ENCODE data around the gene FAM200C. TPM values are rescaled to one million over a fixed set of nuclear protein-coding genes. Genes with fewer than 3 reads are reported as not detected.

Gene FAM200C
- polyA plus RNA-seq, 6 donors from 2014 or later: 0.22 to 0.53 (median 0.39) TPM; not detected in 2

GRCh38 chr5:160436017-160436416, 36.2 kb upstream of the FAM200C start:
- Mint-ChIP-seq H3K27ac (peak overlapping the region in 2 of 6 donors; percentile 61 to 85), H3K4me3 (peak overlapping the region in 2 of 8 donors; percentile 17 to 62), H3K27me3 (no peaks in the 10 kb centered on the region), H3K4me1 (peaks cover 40 to 59% (median 57%) of the 10 kb centered on the region in 3 donors), H3K36me3 (no peaks in the 10 kb centered on the region), H3K9me3 (no peaks in the 10 kb centered on the region)
- ATAC-seq (ENCODE audit: low read depth in 2 of 2): no peak
- no peak for DNase-seq

- Mint-ChIP-seq H3K4me1 (peaks cover 40 to 59% (median 57%) of the 10 kb centered on the region in 3 donors), H3K4me3 (peak overlapping the region in 3 of 8 donors; percentile 25 to 62 (median 28)), H3K27me3 (no peaks in the 10 kb centered on the region), H3K27ac (peak overlapping the region in 4 of 6 donors; percentile 16 to 85 (median 67)), H3K36me3 (no peaks in the 10 kb centered on the region), H3K9me3 (no peaks in the 10 kb centered on the region)
- DNase-seq: no peak
- no peak for ATAC-seq (ENCODE audit: low read depth in 2 of 2)
These were observed 35.7 kb upstream of the FAM200C start for GRCh38 chr5:160435532-160435931.

DNA sequence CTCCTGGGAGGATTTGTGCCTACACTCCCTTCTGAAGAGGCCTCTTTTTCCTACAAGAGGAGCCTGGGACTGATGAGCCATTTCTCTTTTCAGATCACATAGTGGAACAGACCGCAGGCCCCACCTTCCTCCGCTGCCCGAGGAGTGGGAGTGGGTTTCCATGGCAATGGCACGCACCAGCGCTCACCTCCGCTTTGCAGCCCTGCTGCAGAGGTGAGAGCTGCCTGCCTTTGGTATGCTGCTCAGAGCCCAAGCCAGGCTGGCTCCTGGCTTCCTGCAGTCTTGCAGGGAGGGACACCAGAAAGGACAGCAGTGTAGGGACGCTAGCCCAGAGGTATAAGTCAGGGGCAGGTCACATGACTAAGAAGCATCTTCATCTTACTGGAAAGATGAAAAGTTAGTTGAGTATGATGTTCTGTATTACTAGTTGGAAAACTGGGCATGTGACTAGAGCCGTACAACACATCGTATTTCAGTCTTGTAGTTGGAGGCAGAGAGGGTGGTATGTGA, 34.2 kb upstream of the FAM200C start:
- Mint-ChIP-seq H3K27me3 (no peaks in the 10 kb centered on the region), H3K27ac (peak overlapping the region in 5 of 6 donors; percentile 2 to 88 (median 71)), H3K4me1 (peaks cover 40 to 57% (median 53%) of the 10 kb centered on the region in 3 donors), H3K36me3 (peaks cover 0 to 3% of the 10 kb centered on the region in 2 donors), H3K4me3 (peak overlapping the region; percentile 28 to 89 (median 67)), H3K9me3 (no peaks in the 10 kb centered on the region)
- ATAC-seq (ENCODE audit: low read depth in 2 of 2): peak; percentile 67 to 71
- peak; percentile 70 for DNase-seq

DNA sequence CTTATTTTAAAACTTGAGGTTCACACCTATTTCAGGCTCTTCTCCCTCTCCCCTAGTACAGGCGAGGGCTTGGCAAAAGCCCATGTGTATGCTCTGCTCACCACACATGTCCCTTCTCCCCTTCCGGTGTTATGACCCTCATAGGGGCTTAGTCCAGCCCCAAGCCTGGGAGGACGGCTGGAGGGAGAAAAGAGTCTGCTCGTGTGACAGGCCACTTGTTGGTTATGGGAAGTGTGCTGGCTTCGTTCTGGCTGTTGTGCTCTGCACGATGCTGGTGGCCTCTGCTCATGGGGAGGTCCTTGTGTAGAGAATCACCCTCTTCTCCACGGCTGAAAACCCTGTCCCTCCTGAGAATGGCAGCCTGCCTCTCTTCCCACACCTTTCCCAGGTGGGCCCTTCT, 32.9 kb upstream of the FAM200C start:
- peaks cover 35 to 47% (median 43%) of the 10 kb centered on the region in 3 donors for H3K4me1 Mint-ChIP-seq
- no peaks in the 10 kb centered on the region for H3K27me3 Mint-ChIP-seq
- H3K9me3 Mint-ChIP-seq: no peaks in the 10 kb centered on the region
- peak overlapping the region in 4 of 6 donors; percentile 5 to 78 (median 42) for H3K27ac Mint-ChIP-seq
- H3K4me3 Mint-ChIP-seq: peak overlapping the region in 2 of 8 donors; percentile 16 to 71
- DNase-seq: no peak
- peaks cover 0 to 8% of the 10 kb centered on the region in 2 donors for H3K36me3 Mint-ChIP-seq
- no peak for ATAC-seq (ENCODE audit: low read depth in 2 of 2)

DNA sequence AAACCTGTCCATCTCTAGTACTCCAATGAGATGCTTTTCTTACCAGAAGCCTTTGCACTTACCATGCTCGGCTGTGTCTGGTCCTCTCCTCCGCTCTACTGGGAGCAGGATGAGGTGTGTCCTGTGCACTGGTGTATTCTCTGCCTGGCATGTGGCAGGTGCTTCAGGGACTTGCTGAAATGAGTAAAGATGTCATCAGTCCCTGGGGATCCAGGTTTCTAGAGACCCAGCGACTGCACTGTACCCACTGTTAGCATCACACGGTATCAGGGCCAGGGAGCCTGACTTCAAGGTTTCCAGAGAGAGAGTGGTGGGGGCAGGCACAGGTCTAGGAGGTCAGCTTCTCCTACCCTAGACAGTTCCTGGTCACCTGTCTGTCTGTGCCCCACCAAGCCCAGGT, 32.3 kb upstream of the FAM200C start:
- ATAC-seq (ENCODE audit: low read depth in 2 of 2): peak; percentile 54 to 57
- Mint-ChIP-seq H3K27me3 (no peaks in the 10 kb centered on the region), H3K27ac (no peak overlapping the region), H3K9me3 (no peaks in the 10 kb centered on the region), H3K4me1 (peaks cover 35 to 47% (median 43%) of the 10 kb centered on the region in 3 donors), H3K36me3 (peaks cover 0 to 8% of the 10 kb centered on the region in 2 donors), H3K4me3 (peak overlapping the region in 1 of 8 donors; percentile 51)
- DNase-seq: no peak

- no peaks in the 10 kb centered on the region for H3K27me3 Mint-ChIP-seq
- peaks cover 0 to 8% of the 10 kb centered on the region in 2 donors for H3K36me3 Mint-ChIP-seq
- DNase-seq (no peak), ATAC-seq (ENCODE audit: low read depth in 2 of 2) (no peak)
- H3K9me3 Mint-ChIP-seq: no peaks in the 10 kb centered on the region
- H3K4me1 Mint-ChIP-seq: peaks cover 20 to 27% (median 21%) of the 10 kb centered on the region in 3 donors
- no peak overlapping the region for H3K4me3 Mint-ChIP-seq
- no peak overlapping the region for H3K27ac Mint-ChIP-seq
These were observed 27.8 kb upstream of the FAM200C start for GRCh38 chr5:160427607-160428006.

DNA sequence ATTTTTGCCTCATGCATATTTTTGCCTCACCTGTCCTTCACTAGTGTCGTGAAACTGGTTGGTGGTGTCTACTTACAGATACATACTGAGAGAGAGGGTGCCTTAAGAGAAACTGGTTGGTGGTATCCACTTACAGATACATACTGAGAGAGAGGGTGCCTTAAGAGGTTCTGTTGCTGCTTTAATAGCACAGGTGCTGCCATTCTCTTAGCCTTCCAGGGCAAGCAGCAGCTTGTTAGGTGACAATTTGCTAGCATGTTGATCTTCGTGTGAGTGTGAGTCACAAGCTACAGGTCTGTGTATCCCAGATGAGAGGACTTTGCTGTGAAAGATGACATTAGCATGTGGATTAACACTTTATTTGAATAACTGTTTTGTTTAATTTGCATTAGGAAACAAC, 23.2 kb upstream of the FAM200C start:
- peaks cover 38 to 55% (median 51%) of the 10 kb centered on the region in 3 donors for H3K4me1 Mint-ChIP-seq
- peak overlapping the region in 2 of 8 donors; percentile 21 to 96 for H3K4me3 Mint-ChIP-seq
- H3K27ac Mint-ChIP-seq: peak overlapping the region in 1 of 6 donors; percentile 56
- DNase-seq (no peak), ATAC-seq (ENCODE audit: low read depth in 2 of 2) (no peak)
- no peaks in the 10 kb centered on the region for H3K36me3 Mint-ChIP-seq
- H3K27me3 Mint-ChIP-seq: no peaks in the 10 kb centered on the region
- no peaks in the 10 kb centered on the region for H3K9me3 Mint-ChIP-seq

DNA sequence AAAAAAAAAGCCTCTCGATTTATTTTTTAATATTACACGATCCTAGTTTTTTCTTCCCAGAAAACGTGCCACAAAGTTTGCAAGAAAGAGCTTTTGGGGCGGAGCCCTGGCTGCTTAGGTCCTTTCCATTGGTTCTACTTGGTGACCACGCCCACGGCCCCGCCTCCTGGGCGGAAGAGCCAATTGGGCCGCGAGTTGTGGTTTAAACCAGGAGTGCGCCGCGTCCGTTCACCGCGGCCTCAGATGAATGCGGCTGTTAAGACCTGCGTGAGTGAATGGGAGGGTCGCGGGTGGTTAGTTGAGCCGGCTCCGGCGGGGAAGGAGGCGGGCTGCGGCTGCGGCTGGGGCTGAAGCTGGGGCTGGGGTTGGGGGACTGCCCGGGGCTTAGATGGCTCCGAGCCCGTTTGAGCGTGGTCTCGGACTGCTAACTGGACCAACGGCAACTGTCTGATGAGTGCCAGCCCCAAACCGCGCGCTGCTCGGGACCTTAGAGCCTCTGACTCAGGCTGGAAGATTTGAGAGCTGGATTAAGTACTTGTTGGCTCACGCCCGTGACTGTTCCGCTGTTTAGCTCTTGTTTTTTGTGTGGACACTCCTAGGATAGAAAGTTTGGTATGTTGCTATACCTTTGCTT, 21.9 kb upstream of the FAM200C start, which contains the start of gene PTTG1:
PTTG1 (plus strand) TSS at position 231 of the 634 bp plus-strand sequence. CDS start 458 bp downstream, outside the sequence.
- H3K4me3 Mint-ChIP-seq: peak within 1 kb of the TSS; percentile 92 to 98 (median 96)
- peak within 1 kb of the TSS; percentile 87 to 98 (median 92) for H3K27ac Mint-ChIP-seq
- H3K9me3 Mint-ChIP-seq: peaks cover 0 to 5% (median 0%) of the 10 kb centered on the region in 7 donors
- DNase-seq (peak; percentile 88), ATAC-seq (ENCODE audit: low read depth in 2 of 2) (peak; percentile 58 to 63)
- H3K4me1 Mint-ChIP-seq: peaks cover 47 to 67% (median 61%) of the 10 kb centered on the region in 3 donors
- H3K36me3 Mint-ChIP-seq: peaks cover 0 to under 1% of the 10 kb centered on the region in 2 donors
- no peaks in the 10 kb centered on the region for H3K27me3 Mint-ChIP-seq

GRCh38 chr5:160420331-160420610, 20.4 kb upstream of the FAM200C start:
- Mint-ChIP-seq H3K4me3 (peak overlapping the region; percentile 92 to 100 (median 97)), H3K4me1 (peaks cover 54 to 76% (median 69%) of the 10 kb centered on the region in 3 donors), H3K27ac (peak overlapping the region in 5 of 6 donors; percentile 98 to 100 (median 99)), H3K9me3 (peaks cover 0 to 5% (median 0%) of the 10 kb centered on the region in 7 donors), H3K27me3 (no peaks in the 10 kb centered on the region), H3K36me3 (peaks cover 0 to 6% of the 10 kb centered on the region in 2 donors)
- ATAC-seq (ENCODE audit: low read depth in 2 of 2): no peak
- DNase-seq: no peak

GRCh38 chr5:160419458-160420330, 19.8 kb upstream of the FAM200C start:
- peak; percentile 38 for DNase-seq
- H3K4me3 Mint-ChIP-seq: peak overlapping the region; percentile 92 to 100 (median 97)
- ATAC-seq (ENCODE audit: low read depth in 2 of 2): peak; percentile 6 to 7

DNA sequence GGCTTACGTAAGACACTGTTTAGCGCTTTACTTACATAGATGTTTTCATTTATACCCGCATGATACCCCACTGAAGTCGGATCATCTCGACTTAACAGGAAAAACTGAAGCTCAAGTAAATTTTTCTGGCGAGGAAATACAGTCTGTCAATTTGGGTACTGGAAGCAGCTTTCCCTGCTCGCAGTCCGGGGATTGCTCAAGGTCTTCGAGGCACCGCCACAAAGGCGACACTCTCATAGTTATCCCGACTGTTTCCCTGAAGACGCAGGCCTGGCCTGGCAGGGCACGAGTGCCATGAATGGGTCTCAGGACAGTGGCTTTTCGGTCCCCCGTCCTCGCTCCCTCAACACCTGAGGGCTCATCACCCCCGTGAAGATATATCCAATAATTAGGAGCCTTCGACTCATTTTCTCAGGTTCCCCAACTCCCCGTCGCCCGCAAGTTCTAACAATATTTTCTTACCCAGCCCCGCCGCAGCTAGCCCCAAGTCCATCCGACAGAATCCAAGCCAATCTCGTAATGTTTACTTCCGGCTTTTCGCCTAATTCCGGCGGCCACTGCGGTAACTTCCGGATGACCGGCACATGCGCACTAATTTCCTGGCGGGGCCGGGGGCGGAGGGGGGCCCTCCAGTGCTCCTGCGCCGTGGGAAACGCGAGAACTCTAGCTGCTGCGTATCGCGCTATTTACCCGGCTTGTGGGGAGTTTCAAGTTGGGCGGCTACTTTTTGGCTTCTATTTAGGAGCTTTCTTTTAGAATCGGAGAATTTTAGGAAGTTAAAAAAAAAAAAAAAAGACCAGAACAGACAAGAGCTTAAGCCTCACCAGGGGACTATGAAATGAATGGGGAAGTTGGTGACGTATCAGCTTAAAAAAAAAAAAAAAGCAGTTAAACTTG, 19.0 kb upstream of the FAM200C start, which contains the start of gene SLU7:
SLU7 (minus strand) TSS at position 521 of the 897 bp plus-strand sequence. CDS start 3,787 bp downstream, outside the sequence.
- Mint-ChIP-seq H3K9me3 (peaks cover 0 to 5% (median 0%) of the 10 kb centered on the region in 7 donors), H3K36me3 (peaks cover 0 to 6% of the 10 kb centered on the region in 2 donors)
- ATAC-seq (ENCODE audit: low read depth in 2 of 2): peak; percentile 82 to 83

More at GRCh38 chr5:160419458-160420330, 19.8 kb upstream of the FAM200C start:
- no peaks in the 10 kb centered on the region for H3K27me3 Mint-ChIP-seq
- H3K4me1 Mint-ChIP-seq: peaks cover 49 to 70% (median 66%) of the 10 kb centered on the region in 3 donors
- peaks cover 0 to 6% of the 10 kb centered on the region in 2 donors for H3K36me3 Mint-ChIP-seq
- H3K9me3 Mint-ChIP-seq: peaks cover 0 to 5% (median 0%) of the 10 kb centered on the region in 7 donors
- H3K27ac Mint-ChIP-seq: peak overlapping the region; percentile 98 to 100 (median 99)

GRCh38 chr5:160398806-160399205, 1.0 kb downstream of the FAM200C start:
- H3K27ac Mint-ChIP-seq: no peak overlapping the region
- no peaks in the 10 kb centered on the region for H3K27me3 Mint-ChIP-seq
- peak overlapping the region in 6 of 8 donors; percentile 92 to 97 (median 94) for H3K4me3 Mint-ChIP-seq
- peaks cover 13 to 15% (median 14%) of the 10 kb centered on the region in 3 donors for H3K4me1 Mint-ChIP-seq
- peaks cover 10 to 14% of the 10 kb centered on the region in 2 donors for H3K36me3 Mint-ChIP-seq
- ATAC-seq (ENCODE audit: low read depth in 2 of 2) (no peak), DNase-seq (no peak)
- no peaks in the 10 kb centered on the region for H3K9me3 Mint-ChIP-seq

More for the DNA sequence above, 19.0 kb upstream of the FAM200C start, which contains the start of gene SLU7:
- DNase-seq: peak; percentile 94
- Mint-ChIP-seq H3K27ac (peak within 1 kb of the TSS; percentile 98 to 100 (median 99)), H3K4me3 (peak within 1 kb of the TSS; percentile 92 to 100 (median 97)), H3K4me1 (peaks cover 44 to 65% (median 59%) of the 10 kb centered on the region in 3 donors), H3K27me3 (no peaks in the 10 kb centered on the region)
